Measurements from ENCODE around the gene ZFP91. TPM values are rescaled to one million over a fixed set of nuclear protein-coding genes. Genes with fewer than 3 reads are reported as not detected.

ZFP91 gene
- total RNA-seq: 10 to 100 TPM; 45.6 to 64.2 (median 54.9) TPM

GRCh38 chr11:58578635-58579191 is at the start of gene ZFP91:
TSS of gene ZFP91 (plus strand) at chr11:58579063. CDS start at chr11:58579282, 219 bp downstream.
- peak; percentile 82 to 89 (median 85) for TF ChIP-seq POLR2AphosphoS5 (IDR thresholded peaks at IDR 0.05)
- peak; percentile 81 for TF ChIP-seq POLR2A (IDR thresholded peaks at IDR 0.05)
- TF ChIP-seq CTCF (IDR thresholded peaks at IDR 0.05): peak in 2 of 3 donors; percentile 19 to 37
- intact Hi-C loops (cut with DNase I; ENCODE audit: low total_unique reads): loop anchor here (5.0 kb wide), 1 partner anchor 994 kb away; no protein-coding TSS in a partner anchor
- Histone ChIP-seq H3K27me3 (no peaks in the 10 kb centered on the region), H3K36me3 (no peaks in the 10 kb centered on the region), H3K9me3 (no peaks in the 10 kb centered on the region), H3K4me1 (peaks cover 0 to 33% of the 10 kb centered on the region in 2 donors), H3K27ac (peak within 1 kb of the TSS; percentile 98 to 100), H3K4me3 (peak within 1 kb of the TSS; percentile 73 to 90 (median 90))
- peak; percentile 98 for DNase-seq (ENCODE audit: low spot score in 2 of 2)

- Histone ChIP-seq H3K9me3 (no peaks in the 10 kb centered on the region), H3K4me3 (no peak overlapping the region), H3K27ac (no peak overlapping the region), H3K27me3 (no peaks in the 10 kb centered on the region), H3K4me1 (no peaks in the 10 kb centered on the region), H3K36me3 (no peaks in the 10 kb centered on the region)
- intact Hi-C loops (cut with DNase I; ENCODE audit: low total_unique reads): no loop called here
- TF ChIP-seq POLR2AphosphoS5 (IDR thresholded peaks at IDR 0.05): no peak
- TF ChIP-seq POLR2A (IDR thresholded peaks at IDR 0.05): no peak
- TF ChIP-seq CTCF (IDR thresholded peaks at IDR 0.05): no peak
- DNase-seq (ENCODE audit: low spot score in 2 of 2): no peak
These were observed 48.6 kb upstream of the ZFP91 start for GRCh38 chr11:58530236-58530635.

GRCh38 chr11:58531865-58532341 is 47.0 kb upstream of the ZFP91 start:
- intact Hi-C loops (cut with DNase I; ENCODE audit: low total_unique reads): no loop called here
- H3K4me1 ChIP-seq: no peaks in the 10 kb centered on the region
- TF ChIP-seq POLR2AphosphoS5 (IDR thresholded peaks at IDR 0.05) (no peak), POLR2A (IDR thresholded peaks at IDR 0.05) (no peak), CTCF (IDR thresholded peaks at IDR 0.05) (no peak)
- no peaks in the 10 kb centered on the region for H3K27me3 ChIP-seq
- no peaks in the 10 kb centered on the region for H3K9me3 ChIP-seq
- no peak for DNase-seq (ENCODE audit: low spot score in 2 of 2)
- no peak overlapping the region for H3K4me3 ChIP-seq
- no peaks in the 10 kb centered on the region for H3K36me3 ChIP-seq
- H3K27ac ChIP-seq: no peak overlapping the region

- peaks cover 15% of the 10 kb centered on the region for H3K36me3 ChIP-seq
- H3K4me1 ChIP-seq: no peaks in the 10 kb centered on the region
- TF ChIP-seq CTCF (IDR thresholded peaks at IDR 0.05): no peak
- TF ChIP-seq POLR2AphosphoS5 (IDR thresholded peaks at IDR 0.05): no peak
- no peak for TF ChIP-seq POLR2A (IDR thresholded peaks at IDR 0.05)
- no peak overlapping the region for H3K27ac ChIP-seq
- no peak for DNase-seq (ENCODE audit: low spot score in 2 of 2)
- no peak overlapping the region for H3K4me3 ChIP-seq
- H3K27me3 ChIP-seq: no peaks in the 10 kb centered on the region
- H3K9me3 ChIP-seq: no peaks in the 10 kb centered on the region
- intact Hi-C loops (cut with DNase I; ENCODE audit: low total_unique reads): no loop called here
These were observed 32.0 kb upstream of the ZFP91 start for GRCh38 chr11:58546841-58547240.

- no peaks in the 10 kb centered on the region for H3K27me3 ChIP-seq
- no peaks in the 10 kb centered on the region for H3K9me3 ChIP-seq
- H3K36me3 ChIP-seq: peaks cover 15% of the 10 kb centered on the region
- TF ChIP-seq POLR2AphosphoS5 (IDR thresholded peaks at IDR 0.05) (no peak), POLR2A (IDR thresholded peaks at IDR 0.05) (no peak), CTCF (IDR thresholded peaks at IDR 0.05) (no peak)
- no peaks in the 10 kb centered on the region for H3K4me1 ChIP-seq
- H3K4me3 ChIP-seq: no peak overlapping the region
- intact Hi-C loops (cut with DNase I; ENCODE audit: low total_unique reads): no loop called here
- DNase-seq (ENCODE audit: low spot score in 2 of 2): no peak
- H3K27ac ChIP-seq: no peak overlapping the region
These were observed 29.2 kb upstream of the ZFP91 start for GRCh38 chr11:58549644-58550043.

Data from breast epithelium (tissue), 4 donors.